ENCODE measurements around the gene MYL4. TPM values are rescaled to one million over a fixed set of nuclear protein-coding genes. Genes with fewer than 3 reads are reported as not detected.
"Not testable (repeated sequence)": the region's sequence is repeated elsewhere in the genome, so short reads cannot be mapped to it uniquely, and the experiment has no call there.

Gene MYL4
- total RNA-seq, 2 experiments from 2014 or later = not detected

GRCh38 chr17:47221154-47221553, 12.0 kb downstream of the MYL4 start:
- DNase-seq (no peak), ATAC-seq (no peak)
- H3K27me3 Mint-ChIP-seq = no peaks in the 10 kb centered on the region
- peaks cover 6% of the 10 kb centered on the region for H3K9me3 Mint-ChIP-seq (ENCODE audit: low read depth)
- ChIA-PET CTCF (no interaction called here), POLR2A (interaction anchor here (0.6 to 0.9 kb wide), 2 partner anchors 17 to 651 kb away, joined by 3 to 7 read pairs; no protein-coding TSS in a partner anchor)
- peaks cover 37% of the 10 kb centered on the region for H3K4me1 Mint-ChIP-seq
- intact Hi-C loops (cut with DNase I, micrococcal nuclease) = no loop called here
- H3K36me3 Mint-ChIP-seq (ENCODE audit: low read depth) = no peaks in the 10 kb centered on the region
- no peak overlapping the region for H3K27ac Mint-ChIP-seq
- no peak overlapping the region for H3K4me3 Mint-ChIP-seq

- no peak overlapping the region for H3K27ac Mint-ChIP-seq
- ChIA-PET CTCF (interaction anchor here (0.6 kb wide), 1 partner anchor 62 kb away, joined by 4 read pairs; no protein-coding TSS in a partner anchor), POLR2A (no interaction called here)
- peaks cover 6% of the 10 kb centered on the region for H3K9me3 Mint-ChIP-seq (ENCODE audit: low read depth)
- no peak overlapping the region for H3K4me3 Mint-ChIP-seq
- DNase-seq (no peak), ATAC-seq (no peak)
- intact Hi-C loops (cut with DNase I, micrococcal nuclease) = no loop called here
- peaks cover 33% of the 10 kb centered on the region for H3K4me1 Mint-ChIP-seq
- H3K27me3 Mint-ChIP-seq = no peaks in the 10 kb centered on the region
- no peaks in the 10 kb centered on the region for H3K36me3 Mint-ChIP-seq (ENCODE audit: low read depth)
Observed at GRCh38 chr17:47222047-47222446, 12.9 kb downstream of the MYL4 start.

GRCh38 chr17:47223007-47223406, 13.9 kb downstream of the MYL4 start:
- DNase-seq (no peak), ATAC-seq (no peak)
- Mint-ChIP-seq H3K9me3 (ENCODE audit: low read depth) (peaks cover 6% of the 10 kb centered on the region), H3K27me3 (no peaks in the 10 kb centered on the region), H3K4me1 (peaks cover 29% of the 10 kb centered on the region), H3K36me3 (ENCODE audit: low read depth) (no peaks in the 10 kb centered on the region), H3K27ac (no peak overlapping the region), H3K4me3 (no peak overlapping the region)
- intact Hi-C loops (cut with DNase I, micrococcal nuclease) = no loop called here
- ChIA-PET CTCF (no interaction called here), POLR2A (no interaction called here)

GRCh38 chr17:47223460-47223859, 14.3 kb downstream of the MYL4 start:
- Mint-ChIP-seq H3K27me3 (no peaks in the 10 kb centered on the region), H3K27ac (no peak overlapping the region), H3K4me3 (no peak overlapping the region), H3K4me1 (peaks cover 26% of the 10 kb centered on the region), H3K36me3 (ENCODE audit: low read depth) (no peaks in the 10 kb centered on the region), H3K9me3 (ENCODE audit: low read depth) (peaks cover 6% of the 10 kb centered on the region)
- CTCF ChIA-PET = no interaction called here
- DNase-seq (no peak), ATAC-seq (no peak)
- POLR2A ChIA-PET = no interaction called here
- intact Hi-C loops (cut with DNase I, micrococcal nuclease) = no loop called here

GRCh38 chr17:47224077-47224476, 14.9 kb downstream of the MYL4 start:
- H3K27ac Mint-ChIP-seq; CTCF ChIA-PET; DNase-seq; H3K9me3 Mint-ChIP-seq (ENCODE audit: low read depth); POLR2A ChIA-PET; H3K36me3 Mint-ChIP-seq (ENCODE audit: low read depth); ATAC-seq; intact Hi-C loops (cut with DNase I, micrococcal nuclease); H3K4me3 Mint-ChIP-seq; H3K27me3 Mint-ChIP-seq: not testable (repeated sequence)
- peaks cover 21% of the 10 kb centered on the region for H3K4me1 Mint-ChIP-seq

- H3K4me1 Mint-ChIP-seq = peaks cover 20% of the 10 kb centered on the region
- H3K27me3 Mint-ChIP-seq = no peaks in the 10 kb centered on the region
- DNase-seq = no peak
- H3K4me3 Mint-ChIP-seq = no peak overlapping the region
- no peaks in the 10 kb centered on the region for H3K36me3 Mint-ChIP-seq (ENCODE audit: low read depth)
- ChIA-PET CTCF (interaction anchor here (0.7 kb wide), 1 partner anchor 9 kb away, joined by 3 read pairs; no protein-coding TSS in a partner anchor), POLR2A (no interaction called here)
- no peak for ATAC-seq
- peaks cover 6% of the 10 kb centered on the region for H3K9me3 Mint-ChIP-seq (ENCODE audit: low read depth)
- no peak overlapping the region for H3K27ac Mint-ChIP-seq
- intact Hi-C loops (cut with DNase I, micrococcal nuclease) = no loop called here
Observed at GRCh38 chr17:47224966-47225365, 15.8 kb downstream of the MYL4 start.

GRCh38 chr17:47225436-47225858, 16.3 kb downstream of the MYL4 start:
- Mint-ChIP-seq H3K27ac (no peak overlapping the region), H3K4me1 (peaks cover 18% of the 10 kb centered on the region), H3K9me3 (ENCODE audit: low read depth) (peaks cover 6% of the 10 kb centered on the region), H3K36me3 (ENCODE audit: low read depth) (no peaks in the 10 kb centered on the region), H3K27me3 (peaks cover 1% of the 10 kb centered on the region), H3K4me3 (no peak overlapping the region)
- intact Hi-C loops (cut with DNase I, micrococcal nuclease) = no loop called here
- CTCF ChIA-PET = interaction anchor here (0.7 to 1.0 kb wide), 2 partner anchors 9 to 90 kb away, joined by 3 read pairs; no protein-coding TSS in a partner anchor
- no peak for ATAC-seq
- DNase-seq = no peak
- POLR2A ChIA-PET = no interaction called here

- H3K4me1 Mint-ChIP-seq = peaks cover 14% of the 10 kb centered on the region
- H3K4me3 Mint-ChIP-seq = no peak overlapping the region
- ChIA-PET POLR2A (no interaction called here), CTCF (interaction anchor here (1.0 kb wide), 1 partner anchor 90 kb away, joined by 3 read pairs; no protein-coding TSS in a partner anchor)
- H3K27me3 Mint-ChIP-seq = peaks cover 5% of the 10 kb centered on the region
- intact Hi-C loops (cut with DNase I, micrococcal nuclease) = no loop called here
- no peak for DNase-seq
- ATAC-seq = no peak
- H3K9me3 Mint-ChIP-seq (ENCODE audit: low read depth) = peaks cover 6% of the 10 kb centered on the region
- H3K36me3 Mint-ChIP-seq (ENCODE audit: low read depth) = no peaks in the 10 kb centered on the region
- no peak overlapping the region for H3K27ac Mint-ChIP-seq
Observed at GRCh38 chr17:47225911-47226688, 17.0 kb downstream of the MYL4 start.

GRCh38 chr17:47227862-47228261, 18.7 kb downstream of the MYL4 start:
- Mint-ChIP-seq H3K36me3 (ENCODE audit: low read depth) (no peaks in the 10 kb centered on the region), H3K4me1 (peaks cover 9% of the 10 kb centered on the region), H3K27me3 (peaks cover 5% of the 10 kb centered on the region), H3K27ac (no peak overlapping the region), H3K9me3 (ENCODE audit: low read depth) (peaks cover 6% of the 10 kb centered on the region), H3K4me3 (no peak overlapping the region)
- ChIA-PET CTCF (interaction anchor here (3.5 kb wide), 1 partner anchor 15 kb away, joined by 17 read pairs; no protein-coding TSS in a partner anchor), POLR2A (no interaction called here)
- ATAC-seq (no peak), DNase-seq (no peak)
- intact Hi-C loops (cut with DNase I, micrococcal nuclease) = no loop called here

- peak; percentile 90 for DNase-seq
- ChIA-PET CTCF (interaction anchor here (0.6 to 3.5 kb wide), 13 partner anchors 13 to 394 kb away, joined by 3 to 33 read pairs (median 3); partner anchors contain the start of gene CDC27), POLR2A (no interaction called here)
- peak; percentile 94 for ATAC-seq
- H3K4me3 Mint-ChIP-seq = peak overlapping the region; percentile 43
- peaks cover 5% of the 10 kb centered on the region for H3K27me3 Mint-ChIP-seq
- no peaks in the 10 kb centered on the region for H3K9me3 Mint-ChIP-seq (ENCODE audit: low read depth)
- H3K27ac Mint-ChIP-seq = peak overlapping the region; percentile 17
- no peaks in the 10 kb centered on the region for H3K36me3 Mint-ChIP-seq (ENCODE audit: low read depth)
- H3K4me1 Mint-ChIP-seq = peaks cover 9% of the 10 kb centered on the region
- intact Hi-C loops (cut with DNase I, micrococcal nuclease) = loop anchor here (1.0 to 5.0 kb wide), 4 partner anchors 86 to 573 kb away; no protein-coding TSS in a partner anchor
Observed at GRCh38 chr17:47229535-47230443, 20.6 kb downstream of the MYL4 start.

- ATAC-seq (no peak), DNase-seq (no peak)
- Mint-ChIP-seq H3K9me3 (ENCODE audit: low read depth) (no peaks in the 10 kb centered on the region), H3K27me3 (peaks cover 5% of the 10 kb centered on the region), H3K27ac (no peak overlapping the region), H3K4me1 (peaks cover 9% of the 10 kb centered on the region), H3K4me3 (no peak overlapping the region), H3K36me3 (ENCODE audit: low read depth) (no peaks in the 10 kb centered on the region)
- ChIA-PET POLR2A (no interaction called here), CTCF (interaction anchor here (0.7 to 3.5 kb wide), 6 partner anchors 12 to 383 kb away, joined by 3 to 33 read pairs (median 4); no protein-coding TSS in a partner anchor)
- intact Hi-C loops (cut with DNase I, micrococcal nuclease) = loop anchor here (1.0 to 5.0 kb wide), 3 partner anchors 84 to 571 kb away; no protein-coding TSS in a partner anchor
Observed at GRCh38 chr17:47230864-47231263, 21.7 kb downstream of the MYL4 start.
